H1 (cell line): ENCODE results near the gene LMBR1. TPM values are rescaled to one million over a fixed set of nuclear protein-coding genes. Genes with fewer than 3 reads are reported as not detected.

Experiments
- CTCF ChIA-PET: fragments of 300-600 bp; sonication (Branson Sonifier 250); formaldehyde crosslinking; loops from one replicate; lab custom pipeline; 2021; ENCODE audit not compliant: partially characterized antibody; lab: Charles Lee
- POLR2A ChIA-PET: fragments of 300-600 bp; sonication (Branson Sonifier 250); formaldehyde crosslinking; loops from one replicate; lab custom pipeline; 2021; ENCODE audit warnings: inconsistent platforms; ENCODE audit not compliant: partially characterized antibody; lab: Charles Lee
- DNase-seq, 2 experiments: peaks; one replicate each; pipeline versions ENCODE4 v3.0.0 to v3.0.0-alpha.2; 2010 to 2022; ENCODE audit warnings: low spot score in 2 of 2, low read depth in 1 of 2, mixed read lengths in 1 of 2
- FAIRE-seq: peaks from 2 replicates; lab custom pipeline; 2011; peaks lifted over from hg19 to GRCh38; lab: Jason Lieb, UNC
- H2AFZ ChIP-seq: 2 replicates; pipeline ENCODE4 v1.8.1; 2012; ENCODE audit warnings: low read length, inconsistent platforms
- H2AK5ac ChIP-seq: 2 replicates; pipeline ENCODE4 v1.6.1; 2013; ENCODE audit warnings: low read depth, low read length
- H2BK120ac ChIP-seq: replicated peaks from 2 replicates; pipeline ENCODE3; 2013; ENCODE audit warnings: low read depth, low read length, inconsistent platforms
- H2BK12ac ChIP-seq: 2 replicates; pipeline ENCODE4 v1.6.1; 2013; ENCODE audit warnings: low read depth, low read length
- H2BK15ac ChIP-seq: 2 replicates; pipeline ENCODE4 v1.6.1; 2013; ENCODE audit warnings: low read length
- H2BK20ac ChIP-seq: 2 replicates; pipeline ENCODE4 v1.6.1; 2013; ENCODE audit warnings: low read length
- H2BK5ac ChIP-seq: 2 replicates; pipeline ENCODE4 v1.6.1; 2013; ENCODE audit warnings: low read depth, low read length
- H3K14ac ChIP-seq: 2 replicates; pipeline ENCODE4 v1.6.1; 2013; ENCODE audit warnings: inconsistent platforms; ENCODE audit not compliant: insufficient read length
- H3K18ac ChIP-seq: 2 replicates; pipeline ENCODE4 v1.6.1; 2013; ENCODE audit warnings: low read length; ENCODE audit errors: extremely low read depth
- H3K23ac ChIP-seq: 2 replicates; pipeline ENCODE4 v1.6.1; 2013; ENCODE audit warnings: inconsistent platforms; ENCODE audit not compliant: insufficient read length
- H3K23me2 ChIP-seq: 2 replicates; pipeline ENCODE4 v1.6.1; 2013; ENCODE audit warnings: low read depth, low read length
- H3K27ac ChIP-seq: 2 replicates; pipeline ENCODE4 v1.6.1; 2011; ENCODE audit warnings: low read depth, low read length, inconsistent platforms
- H3K27me3 ChIP-seq, 4 experiments: replicated peaks in 1 of 4; 1 replicate in 1 of 4; 2 replicates in 3 of 4; pipeline versions ENCODE4 v1.6.1 to v1.8.1; 2011 to 2013; ENCODE audit warnings: low read length in 3 of 4, mild to moderate bottlenecking in 3 of 4, inconsistent platforms in 2 of 4, mixed read lengths in 2 of 4, moderate library complexity in 1 of 4; ENCODE audit not compliant: control insufficient read depth in 3 of 4, insufficient read depth in 3 of 4; ENCODE audit errors: extremely low read depth in 1 of 4
- H3K36me3 ChIP-seq, 4 experiments: 2 replicates each; pipeline versions ENCODE4 v1.6.1 to v1.8.1; 2011 to 2013; ENCODE audit warnings: mild to moderate bottlenecking in 4 of 4, low read length in 3 of 4, moderate library complexity in 2 of 4, control low read depth in 1 of 4, inconsistent platforms in 1 of 4; ENCODE audit not compliant: insufficient read depth in 4 of 4, control insufficient read depth in 2 of 4
- H3K4ac ChIP-seq: replicated peaks from 2 replicates; pipeline ENCODE3; 2013; ENCODE audit warnings: low read length, low read depth, mixed read lengths, inconsistent platforms; ENCODE audit not compliant: insufficient read length
- H3K4me1 ChIP-seq, 4 experiments: replicated peaks in 1 of 4; 1 replicate in 1 of 4; 2 replicates in 3 of 4; pipeline versions ENCODE4 v1.6.1 to v1.8.1; 2011 to 2013; ENCODE audit warnings: low read length in 3 of 4, inconsistent platforms in 2 of 4, mixed read lengths in 1 of 4; ENCODE audit not compliant: insufficient read depth in 4 of 4, control insufficient read depth in 3 of 4
- H3K4me2 ChIP-seq, 2 experiments: 2 replicates each; pipeline versions ENCODE4 v1.6.1 to v1.8.1; 2011 to 2013; ENCODE audit warnings: low read depth in 2 of 2, low read length in 2 of 2, control low read depth in 1 of 2, inconsistent platforms in 1 of 2, mild to moderate bottlenecking in 1 of 2; ENCODE audit not compliant: insufficient read depth in 1 of 2
- H3K4me3 ChIP-seq, 4 experiments: fragments of 200-600, 300-600 bp in 1 of 4; sonication (generic), shearing (Covaris generic), sonication (Bioruptor Twin) in 1 of 4; 2 replicates each; pipeline versions ENCODE4 v1.5.1 to v1.8.1; 2011 to 2016; ENCODE audit warnings: low read length in 4 of 4, low read depth in 3 of 4, control low read depth in 2 of 4, inconsistent platforms in 2 of 4, mild to moderate bottlenecking in 2 of 4, mixed read lengths in 1 of 4, moderate library complexity in 1 of 4; ENCODE audit not compliant: insufficient read depth in 2 of 4; ENCODE audit errors: extremely low read depth in 1 of 4
- H3K56ac ChIP-seq: replicated peaks from 2 replicates; pipeline ENCODE3; 2013; ENCODE audit warnings: low read depth, mild to moderate bottlenecking, mixed read lengths, low read length, inconsistent platforms; ENCODE audit not compliant: insufficient read length
- H3K79me1 ChIP-seq: 2 replicates; pipeline ENCODE4 v1.6.1; 2013; ENCODE audit warnings: low read depth, low read length, control low read depth
- H3K79me2 ChIP-seq, 2 experiments: 2 replicates each; pipeline versions ENCODE4 v1.6.1 to v1.8.1; 2012 to 2013; ENCODE audit warnings: low read length in 2 of 2, mild to moderate bottlenecking in 2 of 2, inconsistent platforms in 1 of 2; ENCODE audit not compliant: insufficient read depth in 2 of 2, control insufficient read depth in 1 of 2
- H3K9ac ChIP-seq, 4 experiments: replicated peaks in 1 of 4; 1 replicate in 1 of 4; 2 replicates in 3 of 4; pipeline versions ENCODE4 v1.6.1 to v1.8.1; 2011 to 2013; ENCODE audit warnings: low read depth in 3 of 4, low read length in 3 of 4, control low read depth in 2 of 4, mild to moderate bottlenecking in 2 of 4, moderate library complexity in 2 of 4, inconsistent platforms in 1 of 4; ENCODE audit errors: extremely low read depth in 1 of 4
- H3K9me3 ChIP-seq, 2 experiments: 2 replicates each; pipeline versions ENCODE4 v1.6.1 to v1.8.1; 2012 to 2013; ENCODE audit warnings: mild to moderate bottlenecking in 2 of 2, moderate library complexity in 2 of 2, control low read depth in 1 of 2, inconsistent platforms in 1 of 2, low read depth in 1 of 2, low read length in 1 of 2, mixed read lengths in 1 of 2; ENCODE audit not compliant: insufficient read depth in 2 of 2
- H4K20me1 ChIP-seq, 2 experiments: replicated peaks in 1 of 2; 2 replicates each; pipeline versions ENCODE3 to v1.8.1; 2011 to 2013; ENCODE audit warnings: inconsistent platforms in 2 of 2, low read length in 2 of 2, mild to moderate bottlenecking in 1 of 2; ENCODE audit not compliant: insufficient read depth in 2 of 2, control insufficient read depth in 1 of 2
- H4K5ac ChIP-seq: 2 replicates; pipeline ENCODE4 v1.6.1; 2013; ENCODE audit warnings: low read length, low read depth, mixed read lengths, inconsistent platforms; ENCODE audit not compliant: insufficient read length
- H4K8ac ChIP-seq: 2 replicates; pipeline ENCODE4 v1.8.0; 2013; ENCODE audit warnings: mild to moderate bottlenecking, moderate library complexity, low read length, inconsistent platforms; ENCODE audit not compliant: insufficient read depth; ENCODE audit errors: extremely low read depth
- H4K91ac ChIP-seq: replicated peaks from 2 replicates; pipeline ENCODE3; 2013; ENCODE audit warnings: low read length, mixed read lengths, inconsistent platforms; ENCODE audit not compliant: insufficient read length
- ASH2L ChIP-seq: fragments of 200-600, 300-600 bp; sonication (generic); IDR thresholded peaks from one replicate; pipeline ENCODE4 v1.7.1; 2017; ENCODE audit warnings: low read length
- ATF2 ChIP-seq: IDR thresholded peaks from 2 replicates; pipeline ENCODE4 v1.6.1; 2012; ENCODE audit warnings: low read length, inconsistent platforms
- EZH2 ChIP-seq: fragments of 200-600 bp; sonication (generic); IDR thresholded peaks from 2 replicates; pipeline ENCODE4 v1.7.1; 2012; ENCODE audit warnings: low read depth, mild to moderate bottlenecking, moderate library complexity, low read length, inconsistent platforms; ENCODE audit not compliant: severe bottlenecking
- FOSL1 ChIP-seq: IDR thresholded peaks from 2 replicates; pipeline ENCODE4 v1.6.1; 2011; ENCODE audit warnings: mild to moderate bottlenecking, low read depth, low read length, moderate library complexity; ENCODE audit not compliant: insufficient read depth
- KDM4A ChIP-seq: IDR thresholded peaks from one replicate; pipeline ENCODE4 v1.7.1; 2012; ENCODE audit warnings: low read depth, mild to moderate bottlenecking, moderate library complexity, low read length, inconsistent platforms; ENCODE audit not compliant: severe bottlenecking
- NRF1 ChIP-seq: IDR thresholded peaks from 2 replicates; pipeline ENCODE4 v1.6.1; 2011; ENCODE audit warnings: mild to moderate bottlenecking, low read depth, low read length, improper control_type of control experiment
- RXRA ChIP-seq: IDR thresholded peaks from 2 replicates; pipeline ENCODE4 v1.6.1; 2011; ENCODE audit warnings: low read depth, mild to moderate bottlenecking, low read length, moderate library complexity; ENCODE audit not compliant: insufficient read depth
- SP2 ChIP-seq: IDR thresholded peaks from 2 replicates; pipeline ENCODE4 v1.6.1; 2012; ENCODE audit warnings: mild to moderate bottlenecking, low read length, inconsistent platforms
- TEAD4 ChIP-seq: IDR thresholded peaks from 2 replicates; pipeline ENCODE4 v1.6.1; 2012; ENCODE audit warnings: low read depth, low read length, inconsistent platforms, mixed read lengths
- polyA plus RNA-seq, 7 experiments: library from polyadenylated mRNA; depleted of rRNA in 3 of 7; stranded (reverse) in 5 of 7; unstranded in 2 of 7; fragments of >200 nt in 5 of 7; fragments of 200-250 nt in 2 of 7; gene quantifications; 1 replicate in 5 of 7; 2 replicates in 1 of 7; 4 replicates in 1 of 7; pipeline versions ENCODE4 v1.2.1 to v1.2.3, GENCODE V29; 2011 to 2013; ENCODE audit warnings: missing spikeins in 2 of 7, mixed read lengths in 2 of 7
- total RNA-seq: library from RNA; stranded (reverse); fragmentation: NEBNext Ultra II Directional; extraction: Animal tissue kit (Norgen Biotek cat#: 25700); gene quantifications from 2 replicates; pipeline ENCODE4 v1.2.1, GENCODE V29; 2021

The LMBR1 gene
- total and polyA plus RNA-seq, 2 of the 8 experiments (the other 6 are each of a cell fraction or from before 2014, with no cell fraction given), result 15.1 to 70.4 TPM

GRCh38 chr7:156702399-156702798 is 190.6 kb downstream of the LMBR1 start:
- Histone ChIP-seq H3K9ac (no peak overlapping the region), H3K18ac (no peak overlapping the region), H3K4me3 (no peak overlapping the region), H4K5ac (no peak overlapping the region), H2BK120ac (no peak overlapping the region), H4K20me1 (peaks cover 0 to 2% of the 10 kb centered on the region in 2 experiments), H3K56ac (no peak overlapping the region), H2BK20ac (no peak overlapping the region), H3K79me2 (no peaks in the 10 kb centered on the region), H2BK12ac (no peak overlapping the region), H3K4ac (no peak overlapping the region), H3K14ac (no peak overlapping the region), H3K36me3 (no peaks in the 10 kb centered on the region; a peak in 1 of 8 replicates), H2AK5ac (no peak overlapping the region), H3K4me1 (no peaks in the 10 kb centered on the region), H3K23me2 (no peaks in the 10 kb centered on the region), H4K91ac (no peak overlapping the region), H3K23ac (no peak overlapping the region), H3K9me3 (peaks cover 9 to 12% of the 10 kb centered on the region in 2 experiments)
- no peak for DNase-seq
- no peak for FAIRE-seq
- TF ChIP-seq FOSL1 (no peak), NRF1 (no peak), SP2 (no peak), ASH2L (no peak), EZH2 (no peak), TEAD4 (no peak), ATF2 (no peak), RXRA (no peak), KDM4A (no peak)
- TF ChIP-seq, all 59 proteins: peak for 0
- no peaks in the 10 kb centered on the region for H3K27me3 ChIP-seq
- no peak overlapping the region for H2BK5ac ChIP-seq
- no peak overlapping the region for H2BK15ac ChIP-seq
- H3K79me1 ChIP-seq, result no peaks in the 10 kb centered on the region
- ChIA-PET POLR2A (no interaction called here), CTCF (no interaction called here)
- H3K4me2 ChIP-seq, result no peak overlapping the region
- no peak overlapping the region for H4K8ac ChIP-seq
- H3K27ac ChIP-seq, result no peak overlapping the region
- no peak overlapping the region for H2AFZ ChIP-seq
